NAMALWA (cell line): Measurements from ENCODE around the gene C1orf167.

Experiments
- DNase-seq: peaks from one replicate; pipeline ENCODE4 v3.0.0-alpha.2; 2015; ENCODE audit warnings: low spot score

C1orf167 gene

GRCh38 chr1:11761285-11761684 is 708 bp upstream of the C1orf167 start:
- no peak for DNase-seq

DNA sequence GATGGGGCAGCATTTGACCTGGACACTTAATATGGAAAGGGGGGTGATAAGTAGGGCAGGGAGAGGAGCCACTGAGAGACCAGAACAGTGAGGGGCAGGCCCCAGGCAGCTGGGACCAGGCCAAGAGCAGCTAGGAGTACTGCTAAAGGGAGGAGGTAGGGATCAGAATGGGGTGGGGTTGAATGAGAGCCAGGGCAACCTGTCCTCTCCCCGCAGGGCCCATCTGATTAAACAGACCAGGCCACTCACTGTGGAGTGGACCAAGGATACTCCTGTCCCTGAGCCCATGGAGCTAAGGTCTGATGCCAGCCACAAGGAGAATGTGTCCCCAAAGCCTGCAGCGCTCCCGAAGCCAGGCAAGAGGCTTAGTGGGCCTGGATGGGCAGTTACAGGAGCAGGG is 2.1 kb downstream of the C1orf167 start:
- DNase-seq: no peak

DNA sequence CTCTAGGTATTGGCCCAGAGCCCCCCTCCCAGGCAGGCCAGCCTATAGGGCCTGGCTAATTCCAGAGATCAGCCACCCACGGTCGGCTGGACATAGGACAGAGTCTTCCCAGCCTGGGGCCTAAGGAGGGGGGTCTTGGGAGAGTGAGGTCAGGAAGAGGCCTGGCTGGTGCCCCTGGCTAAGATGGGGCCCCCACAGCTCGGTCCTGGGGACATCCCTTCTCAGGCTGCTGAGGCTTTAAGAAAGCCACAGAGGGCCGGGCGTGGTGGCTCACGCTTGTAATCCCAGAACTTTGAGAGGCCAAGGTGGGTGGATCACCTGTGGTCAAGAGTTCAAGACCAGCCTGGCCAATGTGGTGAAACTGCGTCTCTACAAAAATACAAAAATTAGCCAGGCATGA is 2.5 kb downstream of the C1orf167 start:
- DNase-seq: no peak

GRCh38 chr1:11765661-11766428 is 3.9 kb downstream of the C1orf167 start:
- no peak for DNase-seq

- DNase-seq: no peak
Measured at GRCh38 chr1:11766429-11766776, 4.4 kb downstream of the C1orf167 start.

- no peak for DNase-seq
Measured at GRCh38 chr1:11767922-11768704, 6.1 kb downstream of the C1orf167 start.

DNA sequence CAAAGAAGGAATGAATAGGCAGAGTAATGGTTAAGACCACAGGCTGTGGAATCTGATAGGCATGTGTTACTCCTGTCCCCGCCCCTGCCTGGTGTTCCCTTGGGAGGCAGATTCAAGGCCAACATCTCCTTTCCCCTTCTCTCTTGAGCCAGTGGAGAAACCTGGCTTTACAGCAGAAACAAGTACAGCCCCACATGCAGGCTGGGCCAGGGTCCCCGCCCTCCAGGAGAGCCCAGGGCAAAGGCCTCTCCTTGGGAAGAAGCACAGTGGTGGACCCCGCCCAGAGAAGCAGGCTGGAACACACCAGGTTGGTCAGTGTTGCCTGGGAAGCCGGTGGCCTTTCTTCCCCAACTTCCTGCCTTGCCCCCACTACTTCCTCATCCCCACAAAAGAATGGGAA is 6.8 kb downstream of the C1orf167 start:
- DNase-seq: no peak

DNA sequence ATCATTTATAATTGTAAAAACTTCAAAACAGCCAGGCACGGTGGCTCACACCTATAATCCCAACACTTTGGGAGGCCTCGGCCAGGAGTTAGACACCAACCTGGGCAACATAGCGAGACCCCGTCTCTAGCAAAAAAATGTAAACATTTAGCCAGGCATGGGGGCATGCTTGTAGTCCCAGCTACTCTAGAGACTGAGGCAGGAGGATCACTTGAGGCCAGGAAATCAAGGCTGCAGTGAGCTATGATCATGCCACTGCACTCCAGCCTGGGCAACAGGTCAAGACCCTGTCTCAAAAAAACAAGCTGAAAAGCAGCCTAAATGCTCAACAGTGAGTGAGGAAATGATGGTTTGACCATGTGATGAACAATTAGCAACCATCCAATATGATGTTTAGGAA is 7.3 kb downstream of the C1orf167 start:
- DNase-seq: no peak

DNA sequence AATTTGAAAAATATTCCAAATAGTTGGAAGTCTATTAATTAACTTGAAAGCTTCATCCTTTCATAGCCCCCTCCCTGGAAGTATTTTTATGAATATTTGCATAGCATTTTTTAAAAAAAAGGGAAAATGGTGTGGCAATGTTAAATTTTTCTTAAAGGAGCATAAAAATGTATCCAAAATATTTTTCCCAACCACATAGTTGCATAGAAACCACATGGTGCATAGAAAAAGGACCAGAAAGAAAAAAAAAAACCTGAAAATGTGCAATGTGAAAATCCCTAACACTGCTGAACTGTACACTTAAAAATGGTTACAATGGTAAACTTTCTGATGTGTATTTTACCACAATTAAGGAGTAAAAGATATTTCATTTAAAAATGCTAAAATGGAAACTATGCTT is 8.0 kb downstream of the C1orf167 start:
- DNase-seq: no peak

DNA sequence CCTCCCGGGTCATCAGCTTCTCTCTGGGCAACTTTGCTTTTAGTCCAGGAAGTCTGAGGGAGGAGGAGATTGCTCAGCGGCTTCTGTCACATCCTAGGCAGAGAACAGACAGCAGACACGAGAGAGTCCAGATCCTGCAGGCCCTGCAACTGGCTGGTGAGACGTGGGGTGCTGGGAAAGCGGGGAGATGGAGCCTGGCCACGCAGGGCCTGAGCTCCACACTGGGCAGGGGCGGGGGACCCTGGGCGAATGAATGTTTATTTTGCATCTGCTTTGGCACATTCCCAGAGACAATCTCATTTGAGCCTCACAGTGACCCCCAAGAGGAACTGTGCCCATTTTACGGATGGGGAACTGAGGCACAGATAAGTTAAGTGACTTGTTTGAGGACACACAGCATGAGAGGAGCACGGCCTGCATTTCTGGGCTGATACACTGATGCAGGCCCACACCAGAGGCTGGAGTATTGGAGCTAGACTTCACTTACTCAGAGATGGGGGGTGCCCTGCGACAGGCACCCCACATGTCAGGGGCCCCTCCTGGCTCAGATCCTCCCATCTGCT is 9.6 kb downstream of the C1orf167 start:
- DNase-seq: no peak

- peak; percentile 33 for DNase-seq
Measured at GRCh38 chr1:11772458-11772857, 10.5 kb downstream of the C1orf167 start.

- DNase-seq: no peak
Measured at GRCh38 chr1:11774753-11775152, 12.8 kb downstream of the C1orf167 start.

- DNase-seq: no peak
Measured at GRCh38 chr1:11777658-11778322, 15.8 kb downstream of the C1orf167 start.

GRCh38 chr1:11778336-11778735 is 16.3 kb downstream of the C1orf167 start:
- DNase-seq: no peak

- DNase-seq: no peak
Measured at GRCh38 chr1:11778844-11779623, 17.0 kb downstream of the C1orf167 start.

DNA sequence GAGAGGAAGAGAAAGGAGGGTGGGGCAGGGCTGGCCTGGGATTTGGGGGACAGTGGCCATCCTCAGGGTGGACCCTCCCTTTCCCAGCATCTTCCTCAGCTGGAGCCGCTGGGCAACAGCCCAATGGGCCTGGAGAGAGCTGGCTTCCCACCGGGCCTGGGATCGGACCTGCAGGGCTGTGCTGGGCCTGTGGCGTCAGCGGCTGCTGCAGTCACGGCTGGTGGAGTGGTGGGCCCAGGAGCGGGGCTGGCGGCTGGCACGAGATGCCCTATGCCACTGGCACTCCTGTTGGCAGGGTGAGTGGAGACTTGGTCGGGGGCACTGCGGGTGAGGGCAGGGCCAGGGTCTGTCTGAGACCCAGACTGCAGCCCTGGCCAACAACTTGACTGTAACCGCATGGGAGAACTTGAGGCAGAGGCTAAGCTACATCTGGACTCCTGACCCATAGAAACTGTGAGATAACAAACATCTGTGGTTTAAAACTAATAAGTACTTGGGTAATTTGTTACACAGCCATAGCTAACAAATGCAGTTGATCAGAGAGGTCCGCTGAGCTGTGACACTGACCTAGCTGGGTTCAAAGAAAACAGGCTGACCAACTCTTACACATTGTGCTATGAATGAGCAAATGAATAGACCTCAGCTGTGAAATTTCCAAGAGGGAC is 17.9 kb downstream of the C1orf167 start:
- no peak for DNase-seq

DNA sequence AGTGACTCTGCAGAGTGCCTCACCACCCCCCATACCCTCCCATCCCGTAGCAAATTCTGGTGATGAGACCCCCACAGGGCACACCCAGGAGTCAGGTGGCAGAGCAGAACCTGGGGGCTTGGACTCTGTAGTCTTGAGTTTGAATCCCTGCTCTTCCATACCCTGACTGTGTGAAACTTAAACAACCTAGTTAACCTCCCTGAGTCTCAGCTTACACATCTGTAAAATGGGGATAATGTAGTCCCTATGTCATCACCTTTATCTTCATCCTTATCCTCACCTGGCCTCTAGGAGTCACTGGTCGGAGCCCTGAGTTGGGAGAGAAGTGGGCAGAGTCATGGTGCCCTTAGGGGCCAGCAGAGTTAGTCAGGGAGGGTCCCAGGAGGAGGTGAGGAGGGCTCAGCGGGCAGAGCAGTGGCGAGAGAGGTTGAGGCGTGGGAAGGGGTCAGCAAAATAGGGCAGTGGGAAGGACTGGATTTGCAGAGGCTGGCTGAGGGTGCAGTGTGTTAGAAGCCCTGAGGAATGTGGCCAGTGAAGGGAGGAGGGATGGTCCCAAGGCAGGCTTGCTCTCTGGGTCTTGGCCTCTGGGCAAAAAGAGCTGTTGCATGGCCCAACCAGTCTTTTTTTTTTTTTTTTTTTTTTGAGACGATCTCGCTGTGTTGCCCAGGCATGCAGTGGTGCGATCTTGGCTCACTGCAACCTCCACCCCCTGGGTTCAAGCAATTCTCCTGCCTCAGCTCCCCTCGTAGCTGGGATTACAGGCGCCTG is 18.6 kb downstream of the C1orf167 start:
- no peak for DNase-seq

DNA sequence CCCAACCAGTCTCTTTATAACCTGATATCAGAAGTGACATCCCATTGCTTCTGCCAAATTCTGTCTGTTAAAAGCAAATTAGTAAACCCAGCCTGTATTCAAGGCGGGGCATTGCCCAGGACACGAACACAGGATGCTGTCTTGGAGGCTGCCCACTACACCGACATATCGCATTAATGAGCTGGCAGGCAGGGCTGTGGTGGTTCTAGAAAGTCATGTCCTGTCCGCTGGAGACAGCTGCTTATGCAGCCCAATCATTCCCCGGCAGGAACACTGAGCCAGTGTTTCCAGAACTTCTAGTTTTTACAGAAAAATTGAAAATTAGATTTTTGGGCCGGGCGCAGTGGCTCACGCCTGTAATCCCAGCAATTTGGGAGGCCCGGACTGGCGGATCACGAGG is 19.3 kb downstream of the C1orf167 start:
- no peak for DNase-seq

DNA sequence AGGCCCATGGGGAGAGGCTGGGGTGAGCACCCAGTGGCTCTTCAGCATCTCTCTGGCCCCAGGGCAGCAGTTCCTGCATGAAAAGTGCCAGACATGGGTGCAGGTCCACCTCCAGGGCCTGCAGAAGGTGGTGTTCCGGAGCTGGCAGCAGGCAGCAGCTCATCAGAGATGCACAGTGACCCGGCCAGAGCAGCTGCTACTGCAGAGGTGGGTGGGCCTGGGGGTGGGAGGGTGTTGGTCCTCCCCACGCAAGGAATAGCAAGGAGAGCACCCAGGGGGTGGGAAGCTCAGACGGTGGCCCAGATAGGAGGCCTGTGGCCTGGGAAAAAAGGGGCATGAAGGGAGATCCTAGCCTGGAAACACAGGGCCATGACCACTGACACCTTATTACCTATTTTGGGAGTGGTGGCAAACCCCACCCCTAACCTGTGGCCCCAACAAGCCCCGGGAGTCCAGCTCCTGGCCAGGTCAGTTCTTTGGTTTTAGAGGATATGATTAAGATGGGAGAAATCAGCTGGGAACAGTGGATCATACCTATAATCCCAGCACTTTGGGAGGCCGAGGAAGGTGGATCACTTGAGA is 20.2 kb downstream of the C1orf167 start:
- no peak for DNase-seq

DNA sequence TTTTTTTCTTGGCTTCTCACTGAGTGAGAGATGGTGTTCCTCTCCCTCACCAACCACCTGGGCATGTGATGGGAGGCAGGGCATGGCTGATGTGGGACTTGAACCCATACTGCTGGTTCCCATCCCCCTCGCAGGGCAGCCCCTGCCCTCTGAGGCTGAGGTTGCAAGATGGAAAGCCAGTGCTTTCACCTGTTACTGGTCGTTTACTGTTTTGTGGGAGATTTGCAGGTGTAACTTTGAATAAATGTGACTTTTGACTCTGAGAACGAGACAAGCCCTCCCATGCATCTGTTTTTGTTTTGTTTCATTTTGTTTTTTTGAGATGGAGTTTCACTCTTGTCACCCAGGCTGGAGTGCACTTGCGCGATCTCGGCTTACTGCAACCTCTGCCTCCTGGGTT is 21.6 kb downstream of the C1orf167 start:
- no peak for DNase-seq
